Ovary (tissue), 3 donors: ENCODE measurements around the gene DGUOK.

ENCODE experiments used
- EP300 ChIP-seq: sonication (generic); formaldehyde crosslinking; IDR thresholded peaks from one replicate; pipeline ENCODE4 v1.6.1; 2017; ENCODE audit warnings: antibody characterized with exemption
- POLR2A ChIP-seq: fragments of 450-650 bp; IDR thresholded peaks from one replicate; pipeline ENCODE4 v1.6.1; 2017; ENCODE audit warnings: antibody characterized with exemption, mild to moderate bottlenecking, moderate library complexity
- TF ChIP-seq, protein P1 (sequence below), 3 donors: fragments of 450-650 bp in 2 of 3; fragments of 200-600 bp in 1 of 3; IDR thresholded peaks; one replicate each; pipeline versions ENCODE4 v1.5.1 to v1.8.0; 2016 to 2022; ENCODE audit warnings: antibody characterized with exemption in 3 of 3, mild to moderate bottlenecking in 1 of 3
- donor health status: DM: no; HTN: no; CAD: no.

DNA sequence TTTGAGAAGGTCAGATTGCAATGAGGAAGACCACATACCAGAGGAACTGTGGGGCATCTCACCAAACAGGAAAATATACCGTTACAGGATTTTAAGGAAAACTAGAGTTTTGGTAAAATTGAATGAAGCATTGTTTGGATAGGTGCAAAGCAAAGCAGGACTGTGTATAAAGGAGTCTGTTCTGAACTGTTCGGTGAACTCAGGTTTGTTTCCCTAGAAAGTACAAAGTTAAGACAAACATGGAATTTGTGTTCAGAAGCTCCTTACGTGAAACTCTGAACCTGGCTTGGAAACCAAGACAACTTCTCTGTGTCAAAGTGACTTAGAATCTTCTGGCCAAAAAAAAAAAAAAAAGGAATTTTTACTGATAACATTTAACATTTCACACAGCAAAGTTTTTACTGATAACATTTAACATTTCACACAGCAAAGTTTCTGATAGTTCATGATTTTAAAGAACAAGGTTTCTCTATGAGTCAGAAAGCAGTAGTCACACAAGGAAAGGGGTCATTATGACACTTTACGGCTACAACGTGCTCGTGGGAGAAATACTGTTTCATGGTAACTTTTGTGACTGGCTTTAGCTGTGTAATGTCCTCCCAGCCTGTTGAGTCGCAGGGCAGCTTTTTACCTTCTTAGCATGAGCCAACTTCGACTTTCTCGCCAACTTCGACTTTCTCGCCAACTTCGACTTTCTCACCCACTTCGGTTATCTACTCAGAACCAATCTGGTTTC is 36.9 kb downstream of the DGUOK start:
- TF ChIP-seq, protein P1, sequence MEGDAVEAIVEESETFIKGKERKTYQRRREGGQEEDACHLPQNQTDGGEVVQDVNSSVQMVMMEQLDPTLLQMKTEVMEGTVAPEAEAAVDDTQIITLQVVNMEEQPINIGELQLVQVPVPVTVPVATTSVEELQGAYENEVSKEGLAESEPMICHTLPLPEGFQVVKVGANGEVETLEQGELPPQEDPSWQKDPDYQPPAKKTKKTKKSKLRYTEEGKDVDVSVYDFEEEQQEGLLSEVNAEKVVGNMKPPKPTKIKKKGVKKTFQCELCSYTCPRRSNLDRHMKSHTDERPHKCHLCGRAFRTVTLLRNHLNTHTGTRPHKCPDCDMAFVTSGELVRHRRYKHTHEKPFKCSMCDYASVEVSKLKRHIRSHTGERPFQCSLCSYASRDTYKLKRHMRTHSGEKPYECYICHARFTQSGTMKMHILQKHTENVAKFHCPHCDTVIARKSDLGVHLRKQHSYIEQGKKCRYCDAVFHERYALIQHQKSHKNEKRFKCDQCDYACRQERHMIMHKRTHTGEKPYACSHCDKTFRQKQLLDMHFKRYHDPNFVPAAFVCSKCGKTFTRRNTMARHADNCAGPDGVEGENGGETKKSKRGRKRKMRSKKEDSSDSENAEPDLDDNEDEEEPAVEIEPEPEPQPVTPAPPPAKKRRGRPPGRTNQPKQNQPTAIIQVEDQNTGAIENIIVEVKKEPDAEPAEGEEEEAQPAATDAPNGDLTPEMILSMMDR (IDR thresholded peaks at IDR 0.05): no peak
- TF ChIP-seq POLR2A (no peak), EP300 (no peak)
